ENCODE data around the gene NOD2.

NOD2 gene

GRCh38 chr16:50709061-50709684 is 15.8 kb downstream of the NOD2 start:
- no peak for TF ChIP-seq GATA2 (IDR thresholded peaks at IDR 0.05; ENCODE audit: low read depth, low read length)
- TF ChIP-seq GATA3 (IDR thresholded peaks at IDR 0.05; ENCODE audit: low read depth, low read length): no peak

DNA sequence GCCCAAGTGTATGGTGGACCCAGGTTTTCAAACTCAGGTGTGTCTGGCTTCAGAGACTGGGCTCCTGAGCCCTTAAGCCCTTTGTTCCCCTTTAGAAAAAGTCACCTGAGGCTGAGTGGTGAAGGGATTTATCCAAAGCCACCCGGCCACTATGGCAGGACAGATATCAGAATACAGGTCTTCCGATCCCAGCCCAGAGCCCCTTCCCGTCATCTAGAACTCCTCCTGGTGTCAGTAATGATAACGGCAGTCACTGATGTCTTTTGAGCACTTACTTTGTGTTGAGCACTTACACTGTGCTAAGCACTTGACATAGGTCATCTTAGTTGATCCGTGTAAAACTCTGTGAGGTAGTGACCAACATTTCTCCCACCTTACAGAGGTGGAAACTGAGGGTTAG is 16.6 kb downstream of the NOD2 start:
- TF ChIP-seq GATA2 (IDR thresholded peaks at IDR 0.05; ENCODE audit: low read depth, low read length) (no peak), GATA3 (IDR thresholded peaks at IDR 0.05; ENCODE audit: low read depth, low read length) (no peak)

- no peak for TF ChIP-seq GATA3 (IDR thresholded peaks at IDR 0.05; ENCODE audit: low read depth, low read length)
Observed at GRCh38 chr16:50711040-50711439, 17.6 kb downstream of the NOD2 start.

DNA sequence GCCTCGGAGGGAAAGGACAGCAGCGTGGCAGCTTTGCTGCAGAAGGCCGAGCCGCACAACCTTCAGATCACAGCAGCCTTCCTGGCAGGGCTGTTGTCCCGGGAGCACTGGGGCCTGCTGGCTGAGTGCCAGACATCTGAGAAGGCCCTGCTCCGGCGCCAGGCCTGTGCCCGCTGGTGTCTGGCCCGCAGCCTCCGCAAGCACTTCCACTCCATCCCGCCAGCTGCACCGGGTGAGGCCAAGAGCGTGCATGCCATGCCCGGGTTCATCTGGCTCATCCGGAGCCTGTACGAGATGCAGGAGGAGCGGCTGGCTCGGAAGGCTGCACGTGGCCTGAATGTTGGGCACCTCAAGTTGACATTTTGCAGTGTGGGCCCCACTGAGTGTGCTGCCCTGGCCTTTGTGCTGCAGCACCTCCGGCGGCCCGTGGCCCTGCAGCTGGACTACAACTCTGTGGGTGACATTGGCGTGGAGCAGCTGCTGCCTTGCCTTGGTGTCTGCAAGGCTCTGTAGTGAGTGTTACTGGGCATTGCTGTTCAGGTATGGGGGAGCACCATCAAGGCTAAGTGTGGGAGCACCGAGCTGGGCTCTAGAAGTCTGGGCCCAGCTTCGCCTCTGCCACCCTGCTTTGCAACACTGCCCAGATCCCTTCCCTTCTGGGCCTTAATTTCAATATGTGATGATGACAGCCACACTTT is 18.6 kb downstream of the NOD2 start:
- TF ChIP-seq GATA3 (IDR thresholded peaks at IDR 0.05; ENCODE audit: low read depth, low read length): no peak

GRCh38 chr16:50712560-50712898 is 19.1 kb downstream of the NOD2 start:
- TF ChIP-seq GATA2 (IDR thresholded peaks at IDR 0.05; ENCODE audit: low read depth, low read length): no peak

DNA sequence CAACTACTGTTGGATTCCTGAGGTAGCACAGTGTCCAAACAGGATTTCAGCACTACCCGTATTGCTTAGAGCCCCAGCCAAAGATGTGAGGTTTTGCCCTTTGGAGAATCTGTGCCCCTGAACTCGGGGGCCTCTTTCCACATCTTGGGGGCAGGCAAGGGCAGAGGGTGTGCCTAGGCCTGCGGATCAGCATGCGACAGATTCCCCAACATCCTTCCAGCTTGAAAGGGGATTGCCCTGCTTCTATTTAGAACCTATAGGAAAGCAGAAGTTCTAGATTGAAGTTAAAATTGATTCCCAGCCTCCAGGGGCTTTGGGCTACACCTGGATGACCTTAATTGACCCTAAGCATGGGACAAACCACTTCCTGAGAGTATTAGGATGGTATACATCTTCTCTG is 19.6 kb downstream of the NOD2 start:
- TF ChIP-seq GATA2 (IDR thresholded peaks at IDR 0.05; ENCODE audit: low read depth, low read length) (no peak), GATA3 (IDR thresholded peaks at IDR 0.05; ENCODE audit: low read depth, low read length) (no peak)

DNA sequence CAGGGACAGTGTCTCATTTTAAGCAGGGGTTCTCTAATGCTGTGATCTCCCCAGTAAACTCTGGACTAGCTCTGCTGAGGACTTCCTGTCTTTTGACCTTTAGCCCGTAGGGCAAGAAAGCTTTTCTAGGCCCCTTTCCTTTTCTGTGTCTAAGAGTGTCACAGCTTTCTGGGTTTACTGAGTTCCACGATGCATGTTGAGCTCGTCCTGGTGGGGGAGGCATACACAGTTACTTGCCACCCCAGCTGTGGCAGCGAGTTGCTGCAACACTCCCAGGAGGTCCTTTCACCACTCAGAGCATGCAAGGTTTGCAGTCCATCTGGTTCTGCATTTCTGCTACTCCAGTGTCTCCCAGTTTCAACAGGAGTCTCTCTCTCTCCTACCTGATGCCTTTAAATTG is 23.7 kb downstream of the NOD2 start:
- no peak for TF ChIP-seq GATA3 (IDR thresholded peaks at IDR 0.05; ENCODE audit: low read depth, low read length)
- no peak for TF ChIP-seq GATA2 (IDR thresholded peaks at IDR 0.05; ENCODE audit: low read depth, low read length)

DNA sequence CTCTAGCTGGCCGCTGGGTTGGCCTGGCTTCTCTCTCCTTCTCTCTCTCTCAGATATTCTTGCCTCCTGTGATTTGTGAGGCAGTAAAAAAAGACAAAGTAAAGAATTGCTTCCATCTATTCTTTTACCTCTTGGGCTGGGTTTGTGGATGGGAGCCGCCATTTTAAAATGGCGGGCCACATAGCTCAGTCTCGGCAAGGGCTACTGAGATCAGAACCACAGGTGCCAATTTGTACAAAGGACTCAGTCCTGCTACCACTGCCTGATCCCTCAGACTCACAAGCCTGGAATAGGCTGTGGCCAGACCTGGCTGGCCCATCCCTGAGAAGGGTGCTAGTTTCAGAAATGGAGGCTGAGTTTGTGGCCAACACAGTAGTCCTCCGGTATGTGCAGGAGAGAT is 24.1 kb downstream of the NOD2 start:
- TF ChIP-seq GATA2 (IDR thresholded peaks at IDR 0.05; ENCODE audit: low read depth, low read length) (no peak), GATA3 (IDR thresholded peaks at IDR 0.05; ENCODE audit: low read depth, low read length) (no peak)

- TF ChIP-seq GATA2 (IDR thresholded peaks at IDR 0.05; ENCODE audit: low read depth, low read length) (peak; percentile 79), GATA3 (IDR thresholded peaks at IDR 0.05; ENCODE audit: low read depth, low read length) (no peak)
Observed at GRCh38 chr16:50718061-50718760, 24.8 kb downstream of the NOD2 start.

DNA sequence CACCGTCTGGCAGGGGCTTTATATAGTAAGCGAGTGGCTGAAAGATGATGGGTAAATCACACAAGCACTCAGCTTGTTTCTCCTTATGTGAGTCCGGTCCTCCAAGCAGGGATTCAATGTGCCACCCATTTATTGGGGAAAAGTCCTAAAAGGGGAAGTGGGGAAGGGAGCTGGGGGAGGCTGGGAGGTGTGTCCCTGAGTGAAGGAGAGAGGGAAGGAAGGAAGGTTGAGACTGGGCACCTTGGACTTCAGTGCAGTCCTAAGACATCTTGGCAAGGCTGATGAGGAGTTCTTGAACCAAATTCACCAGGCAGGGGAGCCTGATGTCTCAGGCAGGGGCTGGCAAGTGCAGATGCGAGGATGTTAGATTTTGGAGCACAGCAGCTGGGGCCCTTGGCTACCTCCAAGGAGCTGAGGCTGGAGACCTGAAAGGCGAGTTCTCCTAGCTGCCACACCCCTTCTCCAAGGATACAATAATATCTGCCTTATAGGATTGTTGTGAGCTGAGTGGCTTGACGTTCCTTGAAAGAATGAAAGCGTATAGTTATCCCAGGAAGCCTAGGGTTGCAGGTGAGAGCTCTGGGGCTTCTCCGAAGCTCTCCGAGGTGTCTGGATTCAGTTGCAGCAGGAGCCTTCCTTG is 25.5 kb downstream of the NOD2 start:
- TF ChIP-seq GATA2 (IDR thresholded peaks at IDR 0.05; ENCODE audit: low read depth, low read length): no peak

DNA sequence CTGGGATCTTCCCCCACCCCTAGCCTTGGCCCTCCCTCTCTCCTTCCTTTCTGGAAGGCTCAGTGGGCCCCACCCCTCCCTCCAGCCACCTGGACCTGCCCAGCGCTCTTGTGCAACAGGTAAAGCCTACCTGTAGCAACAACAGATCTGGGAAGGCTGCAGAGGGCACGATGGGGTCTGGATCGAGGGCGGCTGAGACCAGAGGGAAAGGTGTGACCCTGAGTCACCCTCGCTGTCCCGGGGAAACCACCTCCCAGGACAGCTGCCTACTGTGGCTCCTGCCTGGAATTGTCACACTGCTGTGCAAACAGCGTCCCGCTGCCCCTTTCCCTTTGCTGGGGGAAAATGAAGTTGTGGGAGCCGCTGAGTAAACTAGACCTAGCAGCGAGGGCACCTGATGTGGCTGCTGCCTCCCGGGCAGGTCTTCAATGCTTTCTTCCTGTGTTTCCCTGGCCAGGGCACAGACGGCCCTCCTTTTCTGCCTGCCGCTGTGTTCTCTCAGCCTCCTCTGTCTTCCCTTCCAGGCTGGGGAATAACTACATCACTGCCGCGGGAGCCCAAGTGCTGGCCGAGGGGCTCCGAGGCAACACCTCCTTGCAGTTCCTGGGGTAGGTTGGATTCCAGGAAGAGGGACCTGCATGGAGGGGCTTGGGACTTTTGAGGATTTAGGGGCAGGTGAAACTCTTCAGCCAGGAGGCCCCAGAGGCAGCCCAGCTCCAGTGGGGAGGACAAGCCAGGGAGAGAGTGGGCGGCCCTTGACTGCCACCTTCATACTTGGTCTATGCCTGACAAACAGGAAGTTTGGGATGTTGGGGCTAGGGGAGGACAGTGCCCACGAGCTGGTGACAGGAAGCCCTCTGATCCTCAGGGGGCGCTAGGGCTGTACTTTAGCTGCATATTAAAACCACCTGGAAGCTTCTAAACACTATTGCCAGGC is 26.3 kb downstream of the NOD2 start:
- TF ChIP-seq GATA2 (IDR thresholded peaks at IDR 0.05; ENCODE audit: low read depth, low read length): no peak
- TF ChIP-seq GATA3 (IDR thresholded peaks at IDR 0.05; ENCODE audit: low read depth, low read length): no peak

DNA sequence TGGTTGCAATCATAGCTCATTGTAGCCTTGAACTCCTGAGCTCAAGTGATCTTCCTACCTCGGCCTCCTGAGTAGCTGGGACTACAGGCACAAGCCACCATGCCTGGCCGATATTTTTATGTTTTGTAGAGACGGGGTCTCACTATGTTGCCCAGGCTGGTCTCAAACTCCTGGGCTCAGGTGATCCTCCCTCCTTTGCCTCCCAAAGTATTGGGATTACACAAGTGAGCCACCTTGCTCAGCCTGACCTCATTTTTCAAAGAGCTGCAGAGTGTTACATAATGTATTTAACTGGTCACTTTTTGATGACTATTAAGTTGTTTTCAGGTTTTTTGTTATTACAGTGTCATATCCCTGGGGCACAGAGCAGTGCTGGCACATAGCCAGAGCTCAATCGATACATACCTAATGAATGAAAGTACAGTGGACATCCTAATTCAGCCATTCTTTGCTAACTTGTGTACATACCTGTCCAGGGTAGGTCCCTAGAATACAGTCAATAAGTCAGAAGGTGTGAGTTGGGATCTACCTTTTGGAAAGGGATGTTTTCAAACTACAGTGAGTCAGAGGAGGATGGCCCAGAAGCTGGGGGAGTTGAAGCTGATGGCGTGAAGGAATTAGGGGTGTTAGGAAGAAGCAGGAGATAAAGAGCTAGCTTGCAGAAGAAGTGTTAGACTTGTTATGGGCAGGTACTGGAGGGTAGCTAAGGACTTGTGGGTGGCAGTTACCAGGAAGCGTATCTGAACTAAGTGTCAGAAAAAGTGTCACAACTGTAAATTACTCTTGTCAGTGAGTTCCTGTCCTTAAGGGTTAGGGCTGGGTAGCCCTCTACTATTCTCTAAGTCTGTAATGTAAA is 28.4 kb downstream of the NOD2 start:
- TF ChIP-seq GATA3 (IDR thresholded peaks at IDR 0.05; ENCODE audit: low read depth, low read length): no peak

DNA sequence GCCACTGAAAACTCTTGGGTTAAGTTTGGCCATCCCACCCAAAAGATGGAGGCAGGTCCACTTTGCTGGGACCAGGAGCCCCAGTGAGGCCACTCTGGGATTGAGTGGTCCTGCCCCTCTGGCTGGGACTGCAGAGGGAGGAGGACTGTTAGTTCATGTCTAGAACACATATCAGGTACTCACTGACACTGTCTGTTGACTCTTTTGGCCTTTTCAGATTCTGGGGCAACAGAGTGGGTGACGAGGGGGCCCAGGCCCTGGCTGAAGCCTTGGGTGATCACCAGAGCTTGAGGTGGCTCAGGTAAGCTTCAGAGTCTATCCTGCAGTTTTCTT is 29.0 kb downstream of the NOD2 start:
- no peak for TF ChIP-seq GATA3 (IDR thresholded peaks at IDR 0.05; ENCODE audit: low read depth, low read length)
- TF ChIP-seq GATA2 (IDR thresholded peaks at IDR 0.05; ENCODE audit: low read depth, low read length): no peak

Measured in SH-SY5Y (cell line).